ENCODE measurements around the gene ZMYND19.
"Not testable (repeated sequence)": the region's sequence is repeated elsewhere in the genome, so short reads cannot be mapped to it uniquely, and the experiment has no call there.

The ZMYND19 gene

GRCh38 chr9:137553654-137554053 lies 36.7 kb downstream of the ZMYND19 start:
- not testable (repeated sequence) for DNase-seq

DNA sequence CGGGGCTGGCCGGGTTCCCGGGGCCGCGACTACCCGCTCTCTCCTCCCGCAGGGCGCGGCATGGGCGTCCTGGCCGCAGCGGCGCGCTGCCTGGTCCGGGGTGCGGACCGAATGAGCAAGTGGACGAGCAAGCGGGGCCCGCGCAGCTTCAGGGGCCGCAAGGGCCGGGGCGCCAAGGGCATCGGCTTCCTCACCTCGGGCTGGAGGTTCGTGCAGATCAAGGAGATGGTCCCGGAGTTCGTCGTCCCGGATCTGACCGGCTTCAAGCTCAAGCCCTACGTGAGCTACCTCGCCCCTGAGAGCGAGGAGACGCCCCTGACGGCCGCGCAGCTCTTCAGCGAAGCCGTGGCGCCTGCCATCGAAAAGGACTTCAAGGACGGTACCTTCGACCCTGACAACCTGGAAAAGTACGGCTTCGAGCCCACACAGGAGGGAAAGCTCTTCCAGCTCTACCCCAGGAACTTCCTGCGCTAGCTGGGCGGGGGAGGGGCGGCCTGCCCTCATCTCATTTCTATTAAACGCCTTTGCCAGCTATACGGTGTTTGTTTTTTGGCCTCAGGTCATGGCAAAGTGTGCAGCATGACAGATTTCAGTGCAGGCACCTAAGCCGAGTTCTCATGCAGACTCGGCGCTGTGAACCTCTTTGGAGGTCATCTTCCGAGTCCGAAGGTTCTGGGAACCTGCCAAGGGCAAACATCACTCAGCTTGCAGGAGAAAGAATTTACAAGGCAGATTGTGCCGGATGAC lies 38.1 kb downstream of the ZMYND19 start:
- DNase-seq = peak in 1 of 3 experiments; percentile 78

DNA sequence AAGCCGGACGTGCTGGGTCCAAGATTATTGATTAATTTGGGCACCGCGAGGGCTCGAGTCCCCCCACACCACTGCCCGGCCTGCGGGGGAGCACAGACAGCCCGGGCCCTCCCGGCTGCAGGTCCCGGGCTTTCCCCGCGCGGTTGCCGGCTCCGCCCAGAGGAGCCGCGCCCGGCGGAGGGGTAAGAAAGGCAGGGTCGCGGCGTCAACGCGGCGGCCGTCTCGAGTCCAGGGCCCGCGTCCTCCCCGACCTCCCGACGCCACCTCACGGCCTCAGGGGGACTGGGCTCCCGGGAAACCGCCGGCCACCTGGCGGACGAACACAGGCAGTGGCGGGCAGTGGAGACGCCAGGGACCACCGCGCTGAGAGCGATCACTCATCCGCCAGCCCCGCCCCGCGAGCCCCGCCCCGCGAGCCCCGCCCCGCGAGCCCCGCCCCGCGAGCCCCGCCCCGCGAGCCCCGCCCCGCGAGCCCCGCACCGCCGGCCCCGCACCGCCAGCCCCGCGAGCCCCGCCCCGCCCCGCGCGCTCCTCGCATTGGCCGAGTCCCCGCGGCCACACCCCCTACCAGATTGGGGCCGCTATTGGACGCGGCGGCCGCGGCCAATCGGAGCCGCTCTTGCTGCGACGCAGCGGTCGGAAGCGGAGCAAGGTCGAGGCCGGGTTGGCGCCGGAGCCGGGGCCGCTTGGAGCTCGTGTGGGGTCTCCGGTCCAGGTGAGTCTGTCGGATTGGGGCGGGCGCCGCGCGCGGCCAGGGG lies 38.9 kb downstream of the ZMYND19 start, which contains the start of gene MRPL41:
Gene MRPL41, plus strand, starts transcription at position 616 of the 758 bp plus-strand sequence. CDS start 203 bp downstream, outside the sequence.
- peak; percentile 71 to 95 (median 93) for DNase-seq

DNA sequence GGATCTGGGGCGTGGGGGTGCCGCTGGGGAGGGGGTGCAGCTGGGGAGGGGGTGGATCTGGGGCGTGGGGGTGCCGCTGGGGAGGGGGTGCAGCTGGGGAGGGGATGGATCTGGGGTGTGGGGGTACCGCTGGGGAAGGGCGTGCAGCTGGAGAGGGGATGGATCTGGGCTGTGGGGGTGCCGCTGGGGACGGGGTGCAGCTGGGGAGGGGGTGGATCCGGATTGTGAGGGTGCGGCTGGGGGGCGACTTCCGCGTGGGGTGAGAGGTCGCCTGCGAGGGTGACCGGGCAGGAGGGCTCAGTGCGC lies 39.4 kb downstream of the ZMYND19 start:
- not testable (repeated sequence) for DNase-seq

DNA sequence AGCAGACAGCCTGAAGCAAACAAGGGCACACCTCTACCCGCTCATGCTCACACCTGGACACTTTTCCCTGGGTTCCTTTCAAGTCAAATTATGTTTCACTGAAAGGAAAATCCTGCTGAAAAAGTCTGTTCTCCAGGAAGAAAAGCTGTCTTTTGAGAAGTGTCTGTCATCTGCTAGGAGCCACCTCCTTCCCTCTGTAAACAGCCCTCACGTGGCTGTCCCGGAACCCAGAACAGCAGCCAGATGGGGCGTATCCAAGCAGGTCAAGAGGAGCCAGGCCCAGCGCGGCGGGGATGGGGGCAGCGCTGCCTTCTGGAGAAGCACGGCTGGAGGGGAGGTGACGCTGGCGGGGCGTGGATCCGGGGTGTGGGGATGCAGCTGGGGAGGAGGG lies 40.1 kb downstream of the ZMYND19 start, which contains the start of gene PNPLA7:
Gene PNPLA7, minus strand, starts transcription at position 172 of the 391 bp plus-strand sequence. CDS start 205 bp downstream, outside the sequence.
- DNase-seq = peak; percentile 70 to 90 (median 83)

GRCh38 chr9:137547687-137548543 lies 42.4 kb downstream of the ZMYND19 start:
- DNase-seq = no peak

DNA sequence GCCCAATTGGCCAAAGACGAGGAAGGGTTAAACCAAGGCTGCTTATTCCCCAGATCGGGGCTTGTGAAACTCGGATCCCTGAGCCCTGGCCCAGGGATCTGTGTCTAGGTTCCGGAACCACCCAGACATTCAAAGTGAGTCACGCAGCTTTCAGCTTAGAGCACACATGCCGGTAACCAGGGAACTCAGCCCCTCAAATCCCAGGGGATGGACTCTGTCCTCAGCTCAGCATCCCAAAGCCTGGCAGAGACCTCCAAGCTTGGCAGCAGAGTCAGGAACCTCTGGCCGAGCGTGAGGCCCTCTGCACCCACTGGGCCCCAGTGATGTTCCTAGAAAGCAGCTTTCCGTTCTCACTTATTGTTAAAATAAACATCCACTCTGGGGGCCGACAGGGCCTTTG lies 45.2 kb downstream of the ZMYND19 start:
- DNase-seq = no peak

DNA sequence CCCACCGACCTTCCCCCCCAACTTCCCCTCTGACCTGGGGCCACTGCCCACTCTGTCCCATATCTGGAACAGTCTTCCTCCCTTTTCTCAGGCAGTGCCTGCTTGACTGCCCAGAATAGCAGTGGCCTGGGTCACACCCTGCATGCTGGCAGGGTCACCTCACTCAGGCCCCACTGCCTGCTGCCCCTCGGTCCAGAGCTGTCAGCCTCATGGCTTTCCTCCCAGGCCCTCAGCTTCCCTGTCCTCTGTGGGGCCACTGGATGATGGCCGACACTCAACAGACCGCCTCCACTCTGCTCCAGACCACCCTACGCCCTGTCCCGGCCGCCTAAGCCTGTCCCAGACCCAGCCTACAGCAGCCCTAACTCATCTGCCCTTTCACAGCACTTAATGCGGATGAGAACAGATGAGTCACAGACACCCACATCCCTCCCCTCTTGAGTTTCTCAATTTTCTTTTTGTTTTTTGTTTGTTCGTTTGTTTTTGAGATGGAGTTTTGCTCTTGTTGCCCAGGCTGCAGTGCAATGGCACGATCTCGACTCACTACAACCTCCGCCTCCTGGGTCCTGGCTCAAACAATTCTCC lies 46.0 kb downstream of the ZMYND19 start:
- no peak for DNase-seq

DNA sequence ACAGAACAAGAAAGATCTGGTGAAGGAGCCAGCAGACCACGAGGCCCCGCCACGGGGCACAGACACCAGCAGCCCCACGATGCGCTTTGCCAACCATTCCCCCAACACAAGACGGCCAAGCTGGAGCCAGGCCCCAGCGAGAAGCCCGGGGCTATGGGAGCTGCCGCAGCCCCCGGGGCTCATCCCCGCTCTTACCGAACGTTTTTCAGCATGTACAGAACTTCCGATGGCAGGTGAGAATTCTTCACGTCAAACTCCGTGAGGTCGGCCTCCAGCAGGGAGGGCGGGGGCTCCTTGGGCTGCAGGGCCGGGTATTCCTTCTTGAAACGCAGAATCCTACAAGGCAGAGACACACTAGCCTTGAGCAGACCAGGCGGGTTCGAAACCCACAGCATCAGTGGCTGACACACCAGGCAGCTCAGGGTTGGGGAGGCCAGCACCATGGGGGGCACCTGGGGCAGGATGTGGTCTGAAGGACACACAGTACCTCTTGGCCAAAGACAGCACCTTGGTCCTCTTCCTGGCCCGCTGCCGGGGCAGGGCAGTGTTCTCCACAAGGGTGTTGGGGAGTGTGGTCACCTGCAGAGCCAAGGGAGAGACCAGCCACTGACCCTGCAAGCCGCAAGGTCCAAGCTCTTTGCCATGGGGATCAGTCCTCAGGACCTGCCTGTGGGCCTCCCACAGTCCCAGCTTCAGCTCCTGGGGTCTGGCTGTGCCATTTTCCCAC lies 46.9 kb downstream of the ZMYND19 start:
- DNase-seq = no peak

DNA sequence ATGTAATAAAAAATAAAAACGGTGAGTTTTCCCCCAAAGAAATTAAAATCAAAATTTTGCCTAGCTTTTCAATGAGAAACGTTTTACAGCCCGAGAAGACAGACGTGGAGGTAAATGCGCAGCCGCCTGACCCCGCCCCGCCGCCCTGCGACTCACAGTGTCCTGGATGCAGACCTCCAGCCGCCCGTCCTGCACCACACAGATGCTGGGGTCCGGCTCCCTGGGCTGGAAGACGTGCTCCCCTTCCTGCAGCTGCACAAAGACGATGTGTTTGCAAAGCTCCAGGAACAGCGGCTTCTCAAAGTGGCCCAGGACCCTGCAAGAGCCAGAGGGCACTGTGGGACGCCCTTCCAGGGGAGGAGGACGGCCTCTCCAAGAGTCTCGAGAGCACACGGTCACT lies 47.8 kb downstream of the ZMYND19 start:
- DNase-seq = no peak

- DNase-seq = no peak
Measured at GRCh38 chr9:137540536-137540935, 49.8 kb downstream of the ZMYND19 start.

DNA sequence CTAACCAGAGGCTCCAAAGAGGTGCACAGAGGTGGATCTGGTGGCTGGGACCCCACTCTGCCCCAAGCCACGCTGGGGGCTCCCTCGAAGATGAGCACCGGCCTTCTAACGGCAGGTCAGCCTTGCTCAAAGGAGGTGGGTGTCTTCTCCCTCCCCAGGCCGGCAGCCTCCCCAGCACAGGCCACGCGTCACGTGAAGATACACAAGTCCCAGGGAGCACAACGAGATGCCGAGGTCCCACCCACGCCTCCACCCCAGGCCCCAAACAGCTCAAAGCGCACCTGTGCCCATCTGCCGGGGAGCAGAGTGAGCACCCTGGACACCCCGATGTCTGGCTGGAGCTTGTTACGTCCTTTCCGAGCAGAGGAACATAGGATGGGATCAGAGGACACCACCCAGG lies 52.3 kb downstream of the ZMYND19 start:
- DNase-seq = no peak

GRCh38 chr9:137536594-137537131 lies 53.6 kb downstream of the ZMYND19 start:
- not testable (repeated sequence) for DNase-seq

DNA sequence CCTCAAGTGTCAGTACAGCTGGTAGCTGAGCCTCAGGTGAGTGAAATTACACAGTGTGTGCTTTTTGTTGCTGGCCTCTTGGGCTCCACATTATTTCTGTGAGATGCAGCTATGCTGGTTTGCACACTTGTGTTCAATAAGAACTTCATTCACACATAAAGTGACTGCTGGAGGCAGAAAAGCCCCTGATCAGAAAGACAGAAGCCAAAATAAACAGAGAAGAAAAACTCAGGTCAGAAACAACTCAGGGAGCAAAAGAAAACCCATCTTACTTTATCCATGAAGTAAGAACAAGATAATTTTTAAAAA lies 55.2 kb downstream of the ZMYND19 start:
- no peak for DNase-seq

GRCh38 chr9:137534256-137535119 lies 55.8 kb downstream of the ZMYND19 start:
- DNase-seq = peak; percentile 64 to 90 (median 75)

DNA sequence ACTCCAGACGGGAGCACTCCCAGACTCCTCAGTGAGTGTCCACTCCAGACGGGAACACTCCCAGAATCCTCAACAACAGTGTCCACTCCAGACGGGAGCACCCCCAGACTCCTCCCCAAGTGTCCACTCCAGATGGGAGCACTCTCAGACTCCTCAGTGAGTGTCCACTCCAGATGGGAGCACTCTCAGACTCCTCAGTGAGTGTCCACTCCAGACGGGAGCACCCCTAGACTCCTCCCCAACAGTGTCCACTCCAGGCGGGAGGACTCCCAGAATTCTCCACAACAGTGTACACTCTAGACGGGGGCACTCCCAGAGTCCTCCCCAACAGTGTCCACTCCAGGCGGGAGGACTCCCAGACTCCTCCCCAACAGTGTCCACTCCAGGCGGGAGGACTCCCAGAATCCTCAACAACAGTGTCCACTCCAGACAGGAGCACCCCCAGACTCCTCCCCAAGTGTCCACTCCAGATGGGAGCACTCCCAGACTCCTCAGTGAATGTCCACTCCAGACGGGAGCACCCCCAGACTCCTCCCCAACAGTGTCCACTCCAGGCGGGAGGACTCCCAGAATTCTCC lies 57.3 kb downstream of the ZMYND19 start:
- DNase-seq = not testable (repeated sequence)

Measured in NCI-H1417 (cell line).